ENCODE data around the gene GREM2. TPM values are rescaled to one million over a fixed set of nuclear protein-coding genes. Genes with fewer than 3 reads are reported as not detected.

GREM2 gene
- total and polyA plus RNA-seq, 2 of the 4 experiments (the other 2 are of a cell fraction), result 3.0 to 14.2 TPM

- Histone ChIP-seq H2BK15ac (ENCODE audit: low read depth, low read length) (no peak overlapping the region), H3K4me1 (ENCODE audit: control insufficient read depth, insufficient read depth, low read length) (peaks cover 9% of the 10 kb centered on the region), H4K20me1 (ENCODE audit: insufficient read depth, low read length) (no peaks in the 10 kb centered on the region), H3K9me1 (ENCODE audit: insufficient read depth, low read length) (peaks cover 3% of the 10 kb centered on the region; the same call in 1 of the 2 replicates), H3K18ac (ENCODE audit: low read depth, low read length) (no peak overlapping the region), H3K56ac (ENCODE audit: extremely low read depth, insufficient read depth, low read length) (no peak overlapping the region; the same call in 1 of the 2 replicates), H3K4ac (ENCODE audit: low read depth, low read length) (no peak overlapping the region), H2AK5ac (ENCODE audit: low read depth, low read length) (peak overlapping the region; percentile 63; the same call in 1 of the 2 replicates), H2BK120ac (ENCODE audit: low read depth, low read length) (no peak overlapping the region), H2BK5ac (ENCODE audit: low read depth, low read length, poor library complexity, severe bottlenecking) (no peak overlapping the region), H3K9me3 (ENCODE audit: control insufficient read depth, insufficient read depth, low read length) (no peaks in the 10 kb centered on the region), H3K27me3 (ENCODE audit: control insufficient read depth, insufficient read depth, low read length) (no peaks in the 10 kb centered on the region), H4K91ac (ENCODE audit: insufficient read depth, low read depth, low read length) (no peak overlapping the region), H3K79me1 (ENCODE audit: low read depth in 1 of 2, low read length in 2 of 2) (peaks cover 6 to 20% of the 10 kb centered on the region in 2 experiments; a peak in 3 of 4 replicates), H2AFZ (replicated peaks; ENCODE audit: low read length, poor library complexity) (no peak overlapping the region), H2BK20ac (ENCODE audit: low read depth, low read length) (no peak overlapping the region), H2AK9ac (replicated peaks; ENCODE audit: low read depth, low read length, poor library complexity) (no peak overlapping the region), H3K14ac (replicated peaks; ENCODE audit: low read depth, low read length) (no peak overlapping the region), H3K4me2 (ENCODE audit: low read depth, low read length) (peak overlapping the region; percentile 73), H4K5ac (ENCODE audit: low read depth, low read length) (no peak overlapping the region), H3K9ac (ENCODE audit: low read depth, low read length) (no peak overlapping the region; the same call in 1 of the 2 replicates), H3K36me3 (ENCODE audit: control insufficient read depth, insufficient read depth, low read length) (no peaks in the 10 kb centered on the region), H3K23ac (ENCODE audit: low read depth, low read length) (peak overlapping the region; percentile 1; the same call in 1 of the 2 replicates), H3K4me3 (ENCODE audit: insufficient read depth, low read depth, low read length) (peak overlapping the region; percentile 6; the same call in 1 of the 2 replicates), H3K27ac (ENCODE audit: insufficient read depth, low read length) (no peak overlapping the region), H4K8ac (ENCODE audit: low read depth in 2 of 2, low read length in 2 of 2) (no peak overlapping the region)
- CTCF ChIA-PET, result interaction anchor here (0.6 kb wide), 3 partner anchors 12 to 86 kb away, joined by 3 to 5 read pairs (median 3); no protein-coding TSS in a partner anchor
- in situ Hi-C loops (cut with MboI; ENCODE audit: low sequenced_read_pairs) (loop anchor here (5.0 kb wide), 2 partner anchors 78 to 577 kb away; no protein-coding TSS in a partner anchor), intact Hi-C loops (cut with micrococcal nuclease) (loop anchor here (5.0 kb wide), 2 partner anchors 63 to 582 kb away; no protein-coding TSS in a partner anchor), dilution Hi-C loops (cut with HindIII; ENCODE audit: low sequenced_read_pairs, unreplicated experiment) (no loop called here)
- DNase-seq (no peak), ATAC-seq (ENCODE audit: low read depth) (no peak)
- WGBS, 2 experiments (ENCODE audit: extremely low coverage in 2 of 2, insufficient read length in 1 of 2), result 79% methylated on average over 4 of the region's 6 CpGs; no CpG with 5 or more reads in 1 of the 2 experiments
- no peak for TF ChIP-seq MAZ (IDR thresholded peaks at IDR 0.05; ENCODE audit: borderline replicate concordance, low read depth, low read length)
- no peak for TF ChIP-seq MXI1 (IDR thresholded peaks at IDR 0.05; ENCODE audit: borderline replicate concordance, low read depth, low read length)
- TF ChIP-seq BHLHE40 (IDR thresholded peaks at IDR 0.05; ENCODE audit: low read depth, low read length), result no peak
- TF ChIP-seq ELK1 (IDR thresholded peaks at IDR 0.05; ENCODE audit: borderline replicate concordance, low read depth, low read length), result no peak
- no peak for TF ChIP-seq RAD21 (IDR thresholded peaks at IDR 0.05; ENCODE audit: low read length)
- no peak for TF ChIP-seq POLR2A (IDR thresholded peaks at IDR 0.05; ENCODE audit: low read depth, low read length)
- no peak for TF ChIP-seq CHD1 (IDR thresholded peaks at IDR 0.05; ENCODE audit: low read depth, low read length)
- no peak for TF ChIP-seq USF2 (IDR thresholded peaks at IDR 0.05; ENCODE audit: low read depth, low read length)
- TF ChIP-seq RCOR1 (IDR thresholded peaks at IDR 0.05; ENCODE audit: insufficient replicate concordance, low read length), result no peak
- no peak for TF ChIP-seq FOS (IDR thresholded peaks at IDR 0.05; ENCODE audit: low read depth, low read length)
- TF ChIP-seq MAFK (IDR thresholded peaks at IDR 0.05; ENCODE audit: low read depth, low read length), result no peak
- no peak for TF ChIP-seq NFE2L2 (IDR thresholded peaks at IDR 0.05; ENCODE audit: low read depth, low read length)
- no peak for TF ChIP-seq CTCF (conservative IDR thresholded peaks at IDR 0.05; ENCODE audit: low read depth, low read length)
- no peak for TF ChIP-seq SMC3 (IDR thresholded peaks at IDR 0.05; ENCODE audit: low read depth, low read length)
- no peak for TF ChIP-seq RFX5 (IDR thresholded peaks at IDR 0.05; ENCODE audit: low read depth, low read length)
- BruUV-seq (replicated peaks), result no TSS peak
- POLR2A ChIA-PET (ENCODE audit: unreplicated experiment), result no interaction called here
These were observed 2.4 kb downstream of the GREM2 start for GRCh38 chr1:240609527-240610060.

Data from IMR-90 (cell line).